Measurements from ENCODE around the gene KRTAP9-9. TPM values are rescaled to one million over a fixed set of nuclear protein-coding genes. Genes with fewer than 3 reads are reported as not detected.

KRTAP9-9 gene
- total and polyA plus RNA-seq, 12 donors = not detected

DNA sequence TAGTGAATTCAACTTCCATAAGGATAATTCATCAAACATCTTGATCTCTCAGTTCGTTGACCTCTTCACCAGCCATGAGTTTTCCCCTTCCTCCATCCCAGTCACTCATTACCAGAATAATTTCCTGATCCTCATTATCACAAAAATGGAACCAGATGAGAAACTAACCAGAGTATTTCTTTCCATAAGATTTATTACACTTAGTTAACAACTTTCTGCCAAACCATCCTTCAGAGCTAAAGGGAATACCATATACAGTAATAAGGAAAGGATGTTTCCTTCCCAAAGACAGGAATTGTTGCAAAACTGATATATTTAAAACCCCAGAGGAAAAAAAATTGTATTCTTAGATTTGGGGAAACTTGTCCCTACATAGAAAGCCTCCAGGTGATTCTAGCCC lies 38.8 kb downstream of the KRTAP9-9 start:
- no peak for TF ChIP-seq CTCF (IDR thresholded peaks at IDR 0.05)
- Histone ChIP-seq H3K9me3 (no peaks in the 10 kb centered on the region), H3K27me3 (peaks cover 0 to 24% (median 11%) of the 10 kb centered on the region in 7 donors), H3K4me3 (no peak overlapping the region), H3K36me3 (no peaks in the 10 kb centered on the region), H3K27ac (no peak overlapping the region), H3K4me1 (no peaks in the 10 kb centered on the region)
- WGBS, 2 donors = 76 to 80% methylated on average over 1 of the region's 1 CpG
- DNase-seq = no peak
- intact Hi-C loops (cut with DNase I) = loop anchor here in 1 of 10 donors (10.0 kb wide), 1 partner anchor 349 kb away; no protein-coding TSS in a partner anchor
- no peak for ATAC-seq

DNA sequence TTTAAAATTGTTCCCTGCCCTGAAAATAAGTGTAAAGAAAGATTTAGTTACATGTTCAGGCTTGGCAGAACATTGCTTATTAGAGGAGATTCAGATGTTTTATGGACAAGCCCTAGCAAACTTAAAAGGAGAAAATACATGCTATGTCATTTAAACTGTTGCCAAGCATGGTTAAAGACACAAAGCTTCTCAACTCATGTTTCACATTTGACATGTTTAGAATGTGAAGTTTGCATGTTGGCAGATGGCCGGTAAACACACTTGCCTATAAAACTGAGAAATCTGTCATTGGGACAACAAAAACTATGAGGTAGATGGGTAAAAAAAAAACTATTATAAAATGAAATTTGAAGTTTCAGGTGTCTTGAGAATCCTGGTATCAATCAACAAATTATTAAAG lies 41.7 kb downstream of the KRTAP9-9 start:
- ATAC-seq = no peak
- H3K4me3 ChIP-seq = no peak overlapping the region
- intact Hi-C loops (cut with DNase I) = loop anchor here in 1 of 10 donors (10.0 kb wide), 1 partner anchor 352 kb away; no protein-coding TSS in a partner anchor
- H3K27me3 ChIP-seq = peaks cover 0 to 15% (median 10%) of the 10 kb centered on the region in 7 donors
- no peak for TF ChIP-seq CTCF (IDR thresholded peaks at IDR 0.05)
- peaks cover 0 to 2% (median 0%) of the 10 kb centered on the region in 9 donors for H3K4me1 ChIP-seq
- H3K27ac ChIP-seq = no peak overlapping the region
- peaks cover 0 to 18% (median 0%) of the 10 kb centered on the region in 11 donors for H3K9me3 ChIP-seq
- WGBS, 2 donors = 89% methylated on average over 1 of the region's 1 CpG
- no peak for DNase-seq
- H3K36me3 ChIP-seq = no peaks in the 10 kb centered on the region

DNA sequence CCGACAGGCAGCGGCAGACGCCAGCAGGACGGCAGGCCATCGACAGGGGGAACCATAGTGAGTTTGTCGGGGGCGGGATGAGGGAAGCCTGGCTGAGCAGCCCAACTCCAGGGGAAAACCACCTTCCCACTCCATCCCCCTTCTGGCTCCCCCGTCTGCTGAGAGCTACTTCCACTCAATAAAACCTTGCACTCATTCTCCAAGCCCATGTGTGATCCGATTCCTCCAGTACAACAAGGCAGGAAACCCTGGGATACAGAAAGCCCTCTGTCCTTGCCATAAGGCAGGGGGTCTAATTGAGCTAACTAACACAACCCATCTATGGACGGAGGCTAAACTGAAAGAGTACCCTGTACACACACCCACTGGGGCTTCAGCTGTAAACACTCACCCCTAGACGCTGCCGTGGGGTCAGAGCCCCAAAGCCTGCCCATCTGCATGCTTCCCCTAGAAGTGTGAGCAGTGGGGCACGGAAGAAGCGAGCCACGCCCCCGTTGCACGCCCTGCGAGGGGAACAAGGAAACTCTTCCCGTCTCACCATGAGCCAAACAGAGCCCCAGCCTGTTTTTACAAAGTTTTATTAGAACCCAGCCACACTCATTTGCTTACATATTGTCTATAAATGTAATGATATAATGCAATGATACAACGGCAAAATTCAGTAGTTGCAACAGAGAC lies 43.4 kb downstream of the KRTAP9-9 start:
- no peak for DNase-seq
- ATAC-seq = no peak
- no peak for TF ChIP-seq CTCF (IDR thresholded peaks at IDR 0.05)
- Histone ChIP-seq H3K9me3 (peaks cover 0 to 20% (median 0%) of the 10 kb centered on the region in 11 donors), H3K27me3 (peaks cover 0 to 6% (median 0%) of the 10 kb centered on the region in 7 donors), H3K27ac (no peak overlapping the region), H3K4me1 (peaks cover 0 to 10% (median 4%) of the 10 kb centered on the region in 9 donors), H3K36me3 (no peaks in the 10 kb centered on the region), H3K4me3 (no peak overlapping the region)
- WGBS, 2 donors = 84 to 85% methylated on average over 20 of the region's 20 CpGs
- intact Hi-C loops (cut with DNase I) = loop anchor here in 1 of 10 donors (10.0 kb wide), 1 partner anchor 354 kb away; no protein-coding TSS in a partner anchor

- intact Hi-C loops (cut with DNase I) = loop anchor here in 1 of 10 donors (10.0 kb wide), 1 partner anchor 194 kb away; no protein-coding TSS in a partner anchor
- Histone ChIP-seq H3K9me3 (peaks cover 0 to 20% (median 0%) of the 10 kb centered on the region in 11 donors), H3K4me3 (no peak overlapping the region), H3K36me3 (no peaks in the 10 kb centered on the region), H3K27ac (no peak overlapping the region), H3K27me3 (peaks cover 0 to 6% (median 0%) of the 10 kb centered on the region in 7 donors), H3K4me1 (peaks cover 0 to 10% (median 4%) of the 10 kb centered on the region in 9 donors)
- DNase-seq = no peak
- 67 to 69% methylated on average over 5 of the region's 5 CpGs for WGBS, 2 donors
- no peak for ATAC-seq
- no peak for TF ChIP-seq CTCF (IDR thresholded peaks at IDR 0.05)
These were observed 46.1 kb downstream of the KRTAP9-9 start for GRCh38 chr17:41301204-41301790.
